GM19328 (cell line): ENCODE data around the gene FYN.
A peak's percentile ranks its signal among the peaks of the same experiment; 100 is the strongest.

Experiments
- ATAC-seq: cut with Tn5 transposase; IDR thresholded peaks from one replicate; pipeline ENCODE4 v1.9.1; 2021; ENCODE audit warnings: mild to moderate bottlenecking, moderate library complexity; ENCODE audit not compliant: unreplicated experiment

The FYN gene

GRCh38 chr6:111772381-111772780, 100.9 kb downstream of the FYN start:
- ATAC-seq, result no peak

- ATAC-seq, result no peak
Measured at GRCh38 chr6:111771629-111772028, 101.6 kb downstream of the FYN start.

DNA sequence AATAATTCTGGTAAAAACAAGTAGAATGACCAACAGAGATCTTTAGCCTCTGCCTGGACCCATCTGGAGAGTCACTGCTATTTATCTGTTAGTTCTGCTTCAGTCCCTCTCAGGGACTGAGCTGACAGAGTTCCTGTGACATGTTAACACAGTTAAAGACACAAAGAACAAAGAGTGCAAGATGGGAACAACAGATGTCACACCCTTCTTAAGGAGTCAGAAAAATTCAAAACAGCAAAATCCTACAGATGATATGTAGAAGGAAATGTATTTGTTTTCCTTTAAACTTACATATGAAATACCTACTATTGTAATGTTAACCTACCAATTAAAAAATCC, 102.2 kb downstream of the FYN start:
- ATAC-seq, result no peak

DNA sequence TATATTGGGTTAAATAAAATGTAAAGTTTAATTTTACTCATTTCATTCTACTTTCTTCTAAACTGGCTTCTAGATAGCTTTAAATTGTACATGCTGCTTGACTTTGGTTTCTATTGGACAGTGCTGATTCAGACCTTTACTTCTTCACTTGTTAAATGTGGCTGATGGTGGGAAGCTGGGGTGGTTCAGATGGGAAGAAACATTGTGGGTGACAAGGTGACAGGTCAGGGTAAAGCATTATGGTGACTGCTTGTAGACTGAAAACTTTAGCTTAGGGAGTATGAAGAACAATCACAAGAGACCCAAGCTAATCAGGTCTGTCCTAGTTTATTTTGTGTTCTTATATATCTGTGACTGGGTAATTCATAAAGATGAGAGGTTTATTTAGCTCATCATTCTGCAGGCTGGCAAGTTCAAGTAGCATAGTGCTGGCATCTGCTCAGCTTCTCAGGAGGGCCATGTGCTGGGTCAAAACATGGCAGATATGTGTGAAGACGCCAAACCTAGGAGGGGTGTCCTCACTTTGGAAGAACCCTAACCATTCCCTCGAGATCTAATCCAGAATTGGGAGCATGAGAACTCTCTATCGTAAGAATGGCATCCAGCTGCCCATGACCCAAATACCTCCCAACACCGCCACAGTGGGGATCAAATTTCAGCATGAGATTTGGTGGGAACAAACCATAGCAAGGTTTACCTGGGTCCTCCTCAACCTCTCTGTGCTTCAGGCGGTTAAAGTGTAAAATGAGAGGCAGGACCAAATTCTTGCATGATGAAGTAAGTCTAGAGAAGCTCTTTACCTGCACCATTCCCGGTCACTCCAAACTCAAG, 102.8 kb downstream of the FYN start:
- ATAC-seq, result no peak

DNA sequence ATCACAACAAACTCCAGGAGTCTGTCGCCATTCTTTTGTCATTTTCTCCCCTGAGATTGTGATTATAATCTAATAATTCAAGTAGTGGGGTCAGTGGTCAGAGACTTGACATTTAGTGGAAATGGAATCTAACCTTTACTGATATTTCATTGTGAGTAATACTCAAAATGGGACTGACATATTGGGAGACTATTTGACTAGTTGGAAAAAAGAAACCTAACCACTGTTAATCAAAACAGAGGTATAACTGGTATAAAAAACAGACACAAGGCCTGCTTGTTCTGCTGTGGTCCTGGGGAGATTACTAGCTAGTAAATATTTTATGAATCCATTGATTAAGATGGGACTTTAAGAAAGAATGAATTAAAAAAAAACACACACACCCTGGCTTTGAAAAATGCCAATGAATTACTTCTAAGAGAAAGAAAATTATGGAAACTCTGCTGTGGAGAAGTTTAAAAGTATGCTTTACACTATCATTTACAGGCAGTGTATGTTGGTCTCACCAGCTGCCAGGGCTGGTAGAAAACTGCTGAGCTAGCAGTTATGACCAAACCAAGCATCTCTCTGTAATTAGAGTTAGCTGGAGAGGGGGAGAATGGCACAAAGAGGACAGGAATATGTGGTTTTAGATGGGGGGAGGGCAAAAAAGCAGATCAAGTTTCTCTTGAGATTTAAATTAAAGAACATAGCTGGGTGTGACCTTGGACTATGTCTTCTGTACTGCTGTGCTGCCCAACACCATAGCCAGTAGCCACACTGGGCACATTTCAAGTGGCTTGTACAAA, 103.7 kb downstream of the FYN start:
- ATAC-seq, result no peak

GRCh38 chr6:111768431-111768770, 104.9 kb downstream of the FYN start:
- ATAC-seq, result no peak

GRCh38 chr6:111767752-111768430, 105.4 kb downstream of the FYN start:
- ATAC-seq, result no peak

DNA sequence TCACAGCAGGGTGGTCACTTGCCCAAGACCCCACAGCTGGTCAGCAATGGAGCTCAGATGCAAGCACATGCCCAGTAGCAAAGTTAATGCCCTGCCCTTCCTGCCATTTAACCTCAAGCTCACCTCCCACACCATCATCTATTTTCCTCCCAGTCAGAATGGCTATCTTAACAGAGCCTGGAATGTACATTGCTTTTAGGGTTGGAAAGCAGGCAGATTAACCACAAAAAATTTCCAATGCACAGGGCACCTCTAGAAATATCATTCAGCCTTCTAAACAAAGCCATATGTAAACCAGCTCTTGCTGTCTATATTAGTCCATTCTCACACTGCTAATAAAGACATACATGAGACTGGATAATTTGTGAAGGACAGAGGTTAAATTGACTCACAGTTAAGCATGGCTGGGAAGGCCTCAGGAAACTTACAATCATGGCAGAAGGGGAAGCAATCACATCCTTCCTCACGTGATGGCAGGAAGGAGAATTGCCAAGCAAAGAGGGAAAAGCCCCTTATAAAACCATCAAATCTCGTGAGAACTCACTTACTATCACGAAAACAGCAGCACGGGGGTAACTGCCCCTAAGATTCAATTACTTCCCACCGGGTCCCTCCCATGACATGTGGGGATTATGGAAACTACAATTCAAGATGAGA, 106.9 kb downstream of the FYN start:
- ATAC-seq, result no peak

DNA sequence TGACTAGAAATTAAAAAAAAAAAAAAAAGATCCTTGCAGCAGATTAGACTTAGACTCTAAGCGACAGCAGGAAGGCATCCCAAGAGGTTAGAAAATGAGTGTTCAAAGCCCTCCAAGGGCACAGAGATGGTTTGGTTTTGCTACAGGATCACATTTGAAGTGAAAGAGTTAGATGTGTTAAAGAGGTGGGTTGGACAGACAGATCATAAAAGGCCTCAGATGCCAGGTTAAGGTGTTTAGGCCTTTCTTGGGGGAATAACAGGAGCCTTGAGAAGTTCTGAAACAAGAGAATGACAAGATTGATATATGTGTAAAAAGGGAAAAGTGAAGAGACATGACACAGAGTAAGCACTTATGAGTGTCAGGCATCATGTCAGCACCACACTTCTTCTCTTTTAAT, 107.5 kb downstream of the FYN start:
- no peak for ATAC-seq

DNA sequence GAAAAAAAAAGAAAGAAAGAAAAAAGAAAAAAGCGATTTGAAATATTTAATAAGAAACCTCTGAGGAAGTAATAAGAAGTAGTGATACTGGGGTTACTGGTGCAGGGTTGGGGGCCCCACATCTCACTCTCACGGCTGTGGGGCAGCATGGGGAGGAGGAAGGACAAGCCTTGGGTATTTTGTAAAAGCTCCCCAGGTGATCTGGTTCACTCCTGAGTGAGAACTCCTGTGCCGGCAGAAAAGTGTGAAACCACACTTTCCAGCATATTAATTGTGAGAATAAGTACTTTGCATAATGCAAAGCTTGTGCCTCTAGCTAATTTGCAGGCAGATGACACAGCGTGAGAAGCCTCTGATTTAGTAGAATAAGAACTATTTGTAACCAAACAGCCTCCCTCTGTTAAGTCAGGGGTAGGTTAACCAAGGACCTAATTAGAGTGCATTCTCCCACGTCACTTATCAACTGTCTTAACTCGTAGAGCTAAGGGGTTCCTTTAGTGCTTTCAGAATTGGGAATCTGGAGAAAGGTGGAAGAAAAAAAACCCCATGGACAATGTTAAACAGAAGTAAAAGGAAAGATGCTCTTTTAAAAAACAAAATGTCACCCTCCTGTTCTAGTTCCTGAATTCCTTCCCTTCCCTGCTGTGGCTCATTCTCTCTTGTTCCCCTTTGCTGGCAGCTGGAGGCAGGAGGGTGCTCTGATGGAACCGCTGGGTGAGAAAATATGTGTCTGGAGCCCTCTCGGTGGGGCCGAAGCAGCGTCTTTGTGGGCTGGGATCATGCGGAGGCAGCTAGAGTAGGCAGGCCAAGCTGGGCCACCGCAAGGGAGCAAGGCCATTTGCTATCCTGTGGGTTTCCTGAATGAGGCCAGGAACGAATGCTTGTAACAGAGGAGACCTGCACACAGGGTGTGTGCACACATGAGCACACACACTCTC, 108.7 kb downstream of the FYN start:
- ATAC-seq, result peak; percentile 72

DNA sequence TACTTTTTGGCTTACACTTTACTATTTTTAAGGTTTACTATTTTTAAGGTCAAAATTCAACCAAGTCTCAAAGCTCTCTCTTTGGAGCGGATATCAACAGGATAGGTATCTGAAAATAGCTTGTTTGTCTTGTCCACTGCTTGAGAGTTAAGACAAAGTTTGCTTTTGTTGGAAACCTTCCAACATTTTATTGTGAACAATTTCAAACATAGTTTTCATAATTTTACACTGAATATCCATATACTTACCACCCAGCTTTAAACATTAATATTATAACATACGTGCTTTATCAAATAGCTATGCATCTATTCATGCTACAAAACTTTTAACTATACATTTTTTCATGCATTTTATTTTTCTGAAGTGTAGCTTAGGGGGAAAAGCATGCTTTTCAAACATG, 109.9 kb downstream of the FYN start:
- ATAC-seq, result no peak

DNA sequence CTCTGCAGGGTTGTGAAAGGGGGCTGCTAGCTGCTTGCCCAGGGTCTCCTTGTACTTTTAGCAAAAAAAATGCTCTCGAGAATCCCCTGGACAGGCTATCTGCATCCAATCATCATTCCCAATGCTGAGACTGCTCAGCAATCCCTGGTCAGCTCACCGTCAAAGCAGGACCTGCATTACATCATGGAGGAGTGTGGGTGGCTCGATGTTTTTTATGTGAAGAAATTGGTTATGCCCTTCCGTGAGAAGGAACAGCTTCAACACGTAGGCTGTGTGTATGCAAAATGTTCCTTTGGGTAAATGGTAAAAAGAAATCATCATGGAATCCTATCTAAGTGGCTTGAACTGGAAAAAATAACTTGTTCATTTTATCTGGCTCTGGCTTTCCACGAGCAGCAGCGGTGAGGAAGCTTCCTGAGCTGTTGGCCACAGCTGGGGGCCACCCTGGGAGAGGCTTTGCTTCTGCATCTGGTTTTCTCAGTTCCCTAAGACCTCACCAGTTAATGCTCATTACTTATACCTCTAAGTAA, 111.4 kb downstream of the FYN start:
- ATAC-seq, result peak; percentile 32

DNA sequence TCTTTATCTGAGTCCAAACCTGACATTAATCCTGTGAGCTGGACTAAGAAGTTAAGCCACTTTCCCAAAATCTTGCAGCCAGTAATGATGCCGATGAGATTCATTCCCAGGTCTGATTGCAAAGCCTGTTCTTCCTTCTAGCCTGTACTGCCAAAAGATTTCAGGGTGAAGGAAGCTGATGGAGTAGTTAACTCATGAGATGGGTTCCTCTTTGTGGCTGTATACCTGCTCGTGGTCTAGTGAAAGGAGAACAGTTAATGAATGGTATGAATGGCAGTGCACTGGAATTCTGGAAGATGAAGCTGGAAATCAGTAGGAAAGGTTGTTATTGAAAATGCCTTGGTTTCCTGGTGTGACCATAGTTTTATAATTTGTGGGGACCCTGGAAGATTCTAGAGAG, 112.0 kb downstream of the FYN start:
- ATAC-seq, result no peak

GRCh38 chr6:111759836-111760785, 113.1 kb downstream of the FYN start:
- no peak for ATAC-seq

DNA sequence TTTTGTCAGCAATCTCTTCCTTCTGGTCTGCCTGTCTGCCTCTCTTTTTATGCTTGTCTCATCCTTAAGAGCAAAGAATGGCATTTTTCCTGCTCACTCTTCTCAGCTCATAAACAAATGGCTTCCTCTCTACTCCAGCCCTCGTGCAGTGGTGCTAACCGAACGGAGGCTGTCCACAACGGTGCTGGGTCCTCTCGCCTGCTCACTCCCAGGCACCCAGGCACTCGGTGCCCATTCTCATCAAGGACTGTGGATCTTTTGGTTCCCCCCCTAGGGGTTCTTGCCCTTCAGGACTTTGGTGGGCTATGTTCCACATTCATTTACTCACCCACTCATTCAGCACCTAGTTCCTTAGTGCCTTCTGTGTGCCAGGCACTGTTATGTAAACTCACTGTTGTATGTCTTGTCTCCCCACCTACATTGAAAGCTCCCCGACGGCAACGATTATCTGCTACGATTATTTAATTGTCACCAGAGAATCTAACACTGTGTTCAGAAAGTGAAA, 113.9 kb downstream of the FYN start:
- no peak for ATAC-seq

- no peak for ATAC-seq
Measured at GRCh38 chr6:111758608-111759329, 114.5 kb downstream of the FYN start.

GRCh38 chr6:111757342-111757741, 115.9 kb downstream of the FYN start:
- no peak for ATAC-seq

DNA sequence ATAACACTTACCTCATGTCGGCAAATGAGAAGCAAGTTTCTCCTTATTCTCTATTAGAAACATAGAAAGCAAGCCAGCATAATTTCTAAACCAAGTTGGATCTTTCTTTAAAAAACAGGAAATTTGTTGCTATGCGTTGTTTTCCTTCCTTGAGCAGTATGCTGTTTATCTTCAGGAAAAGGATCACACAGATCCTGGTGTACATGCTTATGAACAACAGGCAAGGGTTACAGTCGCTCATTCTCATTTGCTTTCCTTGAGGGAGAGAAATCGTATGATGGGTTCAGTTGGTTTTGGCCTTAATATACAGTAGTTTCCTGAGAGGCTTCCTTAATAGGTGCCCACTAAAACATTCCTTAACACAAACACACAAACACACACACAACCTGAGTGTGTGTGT, 118.8 kb downstream of the FYN start:
- ATAC-seq, result no peak
